ENCODE data around the gene CYP4F12. TPM values are rescaled to one million over a fixed set of nuclear protein-coding genes. Genes with fewer than 3 reads are reported as not detected.

The CYP4F12 gene
- total and polyA plus RNA-seq, 4 donors = 14.6 to 64.0 (median 25.0) TPM

- Histone ChIP-seq H3K9me3 (ENCODE audit: control insufficient read depth in 4 of 4, low read length in 3 of 4) (no peaks in the 10 kb centered on the region), H3K4me1 (ENCODE audit: control insufficient read depth in 4 of 4, insufficient read depth in 4 of 4, low read length in 3 of 4) (peaks cover 9 to 75% (median 59%) of the 10 kb centered on the region in 4 donors), H3K27ac (ENCODE audit: low read depth in 1 of 2, low read length in 2 of 2) (peak overlapping the region; percentile 78 to 99), H3K36me3 (ENCODE audit: control insufficient read depth in 4 of 4, insufficient read depth in 3 of 4, low read depth in 1 of 4, low read length in 3 of 4) (peaks cover 0 to 21% (median 13%) of the 10 kb centered on the region in 4 donors), H3K27me3 (ENCODE audit: control insufficient read depth in 4 of 4, insufficient read depth in 4 of 4, low read length in 3 of 4) (no peaks in the 10 kb centered on the region), H3K9ac (ENCODE audit: low read depth in 1 of 2, low read length in 2 of 2) (peak overlapping the region in 1 of 2 donors; percentile 21), H3K4me3 (ENCODE audit: low read depth in 1 of 3, low read length in 3 of 3) (peak overlapping the region; percentile 17 to 94 (median 88))
- DNase-seq (ENCODE audit: low spot score) = peak; percentile 52
- 43% methylated on average over 3 of the region's 3 CpGs for WGBS
- peak; percentile 96 to 97 for TF ChIP-seq HNF4A (conservative IDR thresholded peaks at IDR 0.05)
- TF ChIP-seq MAX (IDR thresholded peaks at IDR 0.05) = peak; percentile 43
- TF ChIP-seq CTCF (IDR thresholded peaks at IDR 0.05; ENCODE audit: low read depth, low read length, missing input control) = no peak
- peak in 1 of 2 donors; percentile 35 for TF ChIP-seq EGR1 (IDR thresholded peaks at IDR 0.05; ENCODE audit: low read depth in 2 of 2)
- peak; percentile 71 to 87 for TF ChIP-seq JUND (IDR thresholded peaks at IDR 0.05)
- no peak for TF ChIP-seq FOXA1 (IDR thresholded peaks at IDR 0.05)
- TF ChIP-seq FOXA2 (IDR thresholded peaks at IDR 0.05) = peak; percentile 72
- peak; percentile 82 for TF ChIP-seq SP1 (IDR thresholded peaks at IDR 0.05)
- peak; percentile 55 for TF ChIP-seq ATF3 (IDR thresholded peaks at IDR 0.05)
- TF ChIP-seq NR2F2 (IDR thresholded peaks at IDR 0.05) = no peak
- TF ChIP-seq HNF4G (IDR thresholded peaks at IDR 0.05) = peak; percentile 86
- TF ChIP-seq YY1 (IDR thresholded peaks at IDR 0.05) = peak; percentile 69
- no peak for TF ChIP-seq GABPA (IDR thresholded peaks at IDR 0.05 in 1 of 2, conservative IDR thresholded peaks at IDR 0.05 in 1 of 2)
- TF ChIP-seq ZBTB33 (IDR thresholded peaks at IDR 0.05) = peak; percentile 30
- peak; percentile 86 for TF ChIP-seq REST (IDR thresholded peaks at IDR 0.05)
- TF ChIP-seq RXRA (IDR thresholded peaks at IDR 0.05) = peak; percentile 77 to 90
- no peak for TF ChIP-seq TAF1 (conservative IDR thresholded peaks at IDR 0.05)
- peak; percentile 37 to 46 for TF ChIP-seq RAD21 (IDR thresholded peaks at IDR 0.05)
Observed at GRCh38 chr19:15643387-15643786, 29.5 kb upstream of the CYP4F12 start.
